HG02884 (cell line): Measurements from ENCODE around the gene FASTK.
A peak's percentile ranks its signal among the peaks of the same experiment; 100 is the strongest.

Source experiments
- ATAC-seq: cut with Tn5 transposase; IDR thresholded peaks from one replicate; pipeline ENCODE4 v1.9.1; 2021; ENCODE audit warnings: mild to moderate bottlenecking, moderate library complexity; ENCODE audit not compliant: unreplicated experiment

Gene FASTK

GRCh38 chr7:151083071-151083823 is 2.6 kb upstream of the FASTK start, which contains the start of gene TMUB1:
Gene TMUB1 (minus strand): TSS chr7:151083493. CDS start chr7:151082563, 930 bp downstream.
- peak; percentile 45 for ATAC-seq

DNA sequence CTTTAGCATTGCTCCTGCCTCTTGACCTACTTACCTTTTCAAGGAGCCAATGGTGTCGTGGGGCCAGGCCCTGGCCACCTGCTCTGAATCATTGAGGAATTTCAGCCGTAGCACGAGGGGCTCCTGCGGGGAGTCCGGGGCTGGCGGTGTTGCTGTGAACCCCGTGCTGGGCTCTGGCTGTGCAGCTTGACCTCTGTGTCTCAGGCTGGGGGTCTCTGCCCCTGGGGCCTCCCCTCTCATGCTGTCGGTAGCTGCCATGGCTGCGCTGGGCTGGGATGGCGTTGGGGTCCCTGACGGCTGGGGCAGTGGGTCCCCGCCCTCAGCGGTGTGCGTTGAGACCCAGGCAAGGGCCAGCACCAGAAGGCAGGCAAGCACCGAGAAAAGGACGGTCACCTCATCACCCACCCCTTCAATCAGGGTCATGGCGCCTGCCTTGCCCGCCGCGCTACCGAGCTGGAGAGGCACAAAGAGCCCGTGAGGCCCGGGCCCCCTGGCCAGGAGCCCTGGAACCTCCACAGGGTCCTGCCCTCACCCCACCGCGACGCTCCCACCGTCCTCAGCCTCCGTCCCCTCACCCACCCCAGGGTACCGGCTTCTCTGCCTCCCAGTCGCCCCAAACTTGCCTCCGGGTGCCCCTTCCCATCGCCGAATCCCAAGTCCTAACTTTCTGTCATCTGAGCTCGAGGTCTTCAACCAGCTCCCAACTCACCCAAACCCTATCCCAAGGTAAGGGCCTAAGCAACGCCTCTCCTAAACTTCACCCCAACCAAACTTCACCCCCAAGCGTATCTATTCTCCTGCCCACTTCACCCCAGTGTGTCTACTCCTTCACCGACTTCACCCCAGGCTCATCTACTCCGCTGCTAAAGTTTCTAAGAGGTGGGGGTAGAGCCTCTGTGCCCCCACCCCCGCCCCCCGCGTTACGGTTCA is 1.8 kb upstream of the FASTK start:
- ATAC-seq = no peak

DNA sequence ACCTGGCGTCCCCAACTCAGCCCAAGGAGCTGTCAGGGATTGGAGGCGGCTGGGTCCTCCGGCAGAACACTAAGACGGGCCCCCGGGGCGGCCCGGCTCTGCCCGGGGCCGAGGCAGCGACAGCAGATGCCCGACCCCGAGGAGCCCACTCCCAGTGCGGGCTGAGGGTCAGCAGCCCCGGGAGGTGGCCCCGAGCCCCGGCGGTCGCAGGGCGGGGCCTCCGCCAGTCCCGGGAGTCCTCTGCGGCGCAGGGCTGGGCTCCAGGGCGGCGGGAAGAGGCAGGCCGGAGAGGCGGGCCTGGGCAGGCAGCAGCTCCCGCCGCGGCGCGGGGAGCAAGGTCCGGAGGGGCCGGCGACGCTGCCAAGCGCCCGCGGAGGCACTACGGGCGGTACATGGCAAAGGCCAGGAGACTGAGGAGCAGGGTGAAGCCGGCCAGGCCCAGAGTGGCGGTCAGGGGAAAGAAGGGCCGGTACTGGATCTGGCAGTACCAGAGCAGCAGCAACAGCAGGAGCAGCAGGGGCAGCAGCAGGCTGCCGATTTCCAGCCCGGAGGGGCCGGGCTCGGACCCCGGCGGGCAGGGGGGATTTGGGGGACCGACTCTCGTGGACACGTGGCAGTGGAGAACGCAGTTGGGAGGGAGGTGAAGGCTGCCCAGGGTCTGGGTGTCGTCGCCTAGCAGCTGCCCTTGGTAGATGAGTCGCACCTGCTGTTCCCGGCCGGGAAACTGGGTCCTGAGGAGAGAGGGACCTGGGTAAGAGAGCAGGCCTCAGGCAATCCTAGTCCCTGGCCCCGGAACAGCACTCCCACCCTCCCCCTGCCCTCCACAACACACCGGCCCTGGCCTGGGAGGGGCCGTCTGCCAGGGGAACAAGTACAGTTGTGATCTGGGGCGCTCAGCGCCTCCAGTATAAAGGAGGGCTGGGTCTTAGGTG is 827 bp upstream of the FASTK start:
- no peak for ATAC-seq

DNA sequence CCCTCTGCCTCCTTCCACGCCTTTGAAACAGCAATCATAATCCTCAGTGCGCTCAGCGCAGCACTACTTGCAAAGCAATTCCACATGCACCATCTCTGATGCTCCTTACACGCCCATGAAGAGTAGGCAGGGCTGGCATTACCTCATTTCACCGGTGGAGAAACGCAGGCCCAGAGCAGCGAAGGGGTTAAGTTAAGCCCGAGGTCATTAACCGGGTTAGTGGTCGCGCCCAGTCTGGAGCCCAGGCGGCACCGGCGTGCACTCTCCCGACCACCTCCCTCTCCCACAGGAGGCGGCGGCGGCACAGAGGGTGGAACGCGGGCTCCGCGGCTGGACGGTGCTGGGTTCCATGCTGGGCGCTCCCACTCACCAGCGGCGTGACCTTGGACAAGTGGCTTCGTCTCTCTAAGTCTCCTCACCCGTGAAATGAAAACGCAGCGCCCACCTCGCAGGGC is 515 bp downstream of the FASTK start:
- ATAC-seq = no peak

DNA sequence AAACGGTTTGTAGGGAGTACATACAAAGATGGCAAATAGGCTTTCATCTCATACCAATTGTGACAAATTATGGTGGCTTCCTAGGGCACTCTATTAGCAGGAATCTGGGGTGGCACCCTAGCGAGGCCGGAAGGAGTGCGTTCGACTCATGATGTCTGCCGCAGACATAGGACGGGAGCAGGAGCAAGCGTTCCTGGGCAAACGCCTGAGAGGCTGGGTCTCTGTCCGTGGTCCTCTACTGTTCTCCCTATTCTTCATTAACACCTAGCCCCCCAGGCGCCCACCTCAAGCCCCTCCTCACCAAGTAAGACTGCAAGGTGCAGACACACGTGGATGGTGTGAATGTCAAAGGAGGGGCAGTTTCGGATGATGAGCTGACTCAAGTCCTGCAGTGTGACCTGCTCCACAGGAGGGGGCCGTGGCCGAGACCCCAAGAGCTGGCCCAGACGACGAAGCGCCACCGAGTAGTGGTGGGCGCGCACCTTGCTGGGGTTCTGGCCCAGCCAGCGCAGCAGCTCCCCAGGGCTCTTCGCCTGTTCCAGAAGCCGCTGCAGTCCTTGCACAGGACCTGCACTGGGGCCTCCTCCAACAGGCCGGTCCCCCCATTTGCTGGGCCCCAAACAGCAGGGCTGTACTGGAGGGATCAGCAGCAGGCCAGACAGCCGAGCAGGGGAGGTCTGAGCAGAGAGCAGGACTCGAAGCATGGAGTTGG is 1.3 kb downstream of the FASTK start:
- no peak for ATAC-seq

GRCh38 chr7:151078233-151079040 is 2.2 kb downstream of the FASTK start:
- ATAC-seq = no peak

DNA sequence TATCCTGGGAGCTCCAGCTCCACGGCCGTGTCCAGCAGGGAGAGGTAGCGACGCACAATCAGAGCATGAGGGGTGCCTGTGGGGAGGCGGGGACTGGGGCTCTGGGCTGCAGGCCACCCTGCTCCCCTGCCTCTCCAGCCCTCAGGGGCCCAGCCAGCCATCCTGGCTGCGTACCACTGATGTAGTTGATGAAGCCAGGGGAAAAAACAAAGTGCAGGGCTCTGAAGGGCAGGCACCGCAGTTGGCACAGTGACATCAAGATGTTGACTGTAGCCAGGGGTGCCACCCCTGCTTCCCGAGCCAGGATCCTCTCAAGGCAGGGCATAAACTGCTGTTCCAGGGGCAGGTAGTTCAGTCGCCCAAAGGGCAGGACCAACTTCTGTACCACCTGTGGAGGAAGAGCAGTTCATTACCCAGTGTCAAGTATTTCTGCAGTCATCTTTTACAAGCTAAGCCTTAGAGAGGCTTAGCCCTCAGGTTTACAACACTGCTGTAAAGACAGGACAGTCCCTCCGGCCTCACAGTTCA is 2.8 kb downstream of the FASTK start:
- no peak for ATAC-seq

GRCh38 chr7:151076863-151077704 is 3.5 kb downstream of the FASTK start:
- no peak for ATAC-seq

GRCh38 chr7:151075978-151076426 is 4.6 kb downstream of the FASTK start:
- ATAC-seq = no peak

DNA sequence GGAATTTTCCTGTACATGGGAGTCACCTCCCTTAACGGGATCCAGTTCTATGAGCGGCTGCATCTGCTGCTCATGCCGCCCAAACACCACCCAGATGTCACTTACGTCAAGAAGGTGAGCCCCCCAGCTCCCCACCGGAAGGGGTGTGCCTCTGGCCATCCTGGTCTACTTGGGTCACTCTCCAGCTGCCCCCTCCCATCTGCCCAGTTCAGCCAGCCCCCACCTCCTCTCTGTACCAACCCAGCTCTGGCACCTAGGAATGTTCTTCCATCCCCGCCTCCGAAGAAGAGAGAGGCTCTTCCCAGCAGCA is 5.0 kb downstream of the FASTK start:
- ATAC-seq = no peak

GRCh38 chr7:151074817-151075661 is 5.6 kb downstream of the FASTK start:
- no peak for ATAC-seq

- no peak for ATAC-seq
Measured at GRCh38 chr7:151073990-151074389, 6.6 kb downstream of the FASTK start.

DNA sequence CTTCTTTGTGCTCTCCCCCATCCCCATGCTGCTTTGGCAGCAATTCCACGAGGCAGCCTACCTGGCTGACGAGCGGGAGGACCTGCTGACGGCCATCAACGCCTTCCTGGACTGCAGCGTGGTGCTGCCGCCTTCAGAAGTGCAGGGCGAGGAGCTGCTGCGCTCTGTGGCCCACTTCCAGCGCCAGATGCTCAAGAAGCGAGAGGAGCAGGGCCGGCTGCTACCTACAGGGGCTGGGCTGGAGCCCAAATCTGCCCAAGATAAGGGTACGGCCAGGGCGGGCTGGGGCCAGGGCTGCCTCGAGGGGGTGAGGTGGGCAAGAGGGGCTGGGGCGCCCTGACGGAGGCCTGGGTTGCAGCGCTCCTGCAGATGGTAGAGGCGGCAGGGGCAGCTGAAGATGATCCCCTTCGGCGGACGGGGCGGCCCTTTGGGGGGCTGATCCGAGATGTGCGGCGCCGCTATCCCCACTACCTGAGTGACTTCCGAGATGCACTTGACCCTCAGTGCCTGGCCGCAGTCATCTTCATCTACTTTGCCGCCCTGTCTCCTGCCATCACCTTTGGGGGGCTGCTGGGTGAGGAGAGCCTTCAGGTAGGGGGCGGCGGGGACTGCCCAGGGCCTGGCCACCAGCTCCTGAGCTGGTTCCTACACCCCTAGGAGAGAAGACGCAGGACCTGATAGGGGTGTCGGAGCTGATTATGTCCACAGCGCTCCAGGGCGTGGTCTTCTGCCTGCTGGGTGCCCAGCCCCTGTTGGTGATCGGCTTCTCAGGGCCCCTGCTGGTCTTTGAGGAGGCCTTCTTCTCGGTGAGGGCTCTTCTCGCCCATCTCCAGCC is 9.4 kb downstream of the FASTK start:
- no peak for ATAC-seq

- no peak for ATAC-seq
Measured at GRCh38 chr7:151070574-151070960, 10.0 kb downstream of the FASTK start.

GRCh38 chr7:151069841-151070573 is 10.6 kb downstream of the FASTK start:
- ATAC-seq = no peak
